ENCODE data around the gene LMAN1L.
A peak's percentile ranks its signal among the peaks of the same experiment; 100 is the strongest.

The LMAN1L gene

DNA sequence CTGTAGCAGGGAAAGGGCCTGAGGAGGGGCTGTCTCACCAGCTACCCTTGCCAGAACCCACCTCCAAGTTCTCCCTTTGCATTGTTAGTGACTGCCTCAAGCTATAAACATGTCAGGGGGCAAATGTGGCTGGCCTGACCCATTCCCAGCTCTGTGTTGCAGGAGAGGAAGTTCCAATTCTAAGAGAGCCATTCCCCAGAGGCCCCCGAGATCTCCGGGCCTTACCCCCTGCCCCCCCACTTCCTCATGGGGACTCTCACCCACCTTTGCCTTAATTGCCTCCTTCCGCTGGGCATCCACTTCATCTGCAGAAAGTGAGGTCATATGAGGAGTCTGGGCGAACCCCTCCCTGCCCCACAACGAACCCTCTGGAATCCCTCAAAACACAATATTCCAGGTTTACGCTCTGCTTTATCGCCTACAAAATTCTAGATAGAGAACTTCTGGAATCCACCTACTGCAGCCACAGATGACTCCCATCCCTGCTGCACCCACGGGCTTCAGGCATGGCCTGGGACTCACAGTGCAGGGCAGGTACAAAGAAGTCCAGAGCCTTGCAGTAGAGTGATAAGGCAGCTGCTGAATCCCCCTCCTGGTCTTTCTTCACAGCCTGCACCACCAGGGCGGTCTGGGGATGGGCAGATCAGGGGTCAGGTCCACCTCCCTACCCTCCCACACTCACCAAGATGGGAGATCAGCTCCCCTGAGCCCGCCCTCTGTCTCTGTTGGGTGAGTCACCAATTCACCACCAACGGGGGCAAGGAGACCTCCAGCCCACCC lies 26.3 kb downstream of the LMAN1L start:
- no peak for DNase-seq

DNA sequence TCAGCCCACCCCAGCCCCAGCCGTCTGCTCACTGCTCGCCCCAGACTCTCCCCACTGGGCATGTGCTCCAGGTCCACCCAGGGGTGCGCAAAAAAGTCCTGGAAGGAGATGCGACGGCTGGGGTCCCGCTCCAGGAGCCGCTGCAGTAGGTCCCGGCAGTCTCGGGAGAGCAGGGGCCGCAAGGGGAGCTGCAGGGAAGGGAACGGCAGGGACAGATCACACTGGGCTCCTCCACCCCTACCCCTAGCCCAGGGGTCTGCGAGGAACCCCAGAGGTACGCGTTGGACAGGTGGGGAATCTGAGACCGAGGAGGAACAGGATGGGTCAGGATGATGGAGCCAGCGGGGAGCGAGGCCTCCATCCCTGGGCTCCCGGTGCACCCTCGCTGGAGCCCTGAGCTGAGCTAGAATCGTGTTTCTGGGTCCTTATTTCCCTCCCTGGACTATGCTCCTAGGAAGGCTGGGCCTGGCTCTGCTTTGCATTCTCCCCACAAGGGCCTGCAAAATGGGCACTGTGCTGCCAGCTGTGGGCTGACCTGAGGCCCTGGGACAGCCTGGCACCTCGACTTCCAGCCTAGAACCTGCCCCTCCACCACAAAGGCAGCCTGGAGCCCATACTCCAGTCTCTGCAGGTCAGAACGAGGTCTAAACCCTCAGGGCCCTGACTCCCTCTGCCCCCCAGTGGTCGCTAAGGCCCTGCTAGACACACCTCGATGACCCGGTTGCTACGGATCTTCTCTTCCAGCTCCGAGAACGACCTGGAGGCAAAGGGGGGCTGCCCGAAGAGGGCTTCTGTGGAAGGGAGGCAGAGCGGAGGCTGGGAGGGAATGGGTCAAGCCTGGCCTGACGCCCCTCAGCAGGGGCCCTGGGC lies 27.1 kb downstream of the LMAN1L start:
- no peak for DNase-seq

DNA sequence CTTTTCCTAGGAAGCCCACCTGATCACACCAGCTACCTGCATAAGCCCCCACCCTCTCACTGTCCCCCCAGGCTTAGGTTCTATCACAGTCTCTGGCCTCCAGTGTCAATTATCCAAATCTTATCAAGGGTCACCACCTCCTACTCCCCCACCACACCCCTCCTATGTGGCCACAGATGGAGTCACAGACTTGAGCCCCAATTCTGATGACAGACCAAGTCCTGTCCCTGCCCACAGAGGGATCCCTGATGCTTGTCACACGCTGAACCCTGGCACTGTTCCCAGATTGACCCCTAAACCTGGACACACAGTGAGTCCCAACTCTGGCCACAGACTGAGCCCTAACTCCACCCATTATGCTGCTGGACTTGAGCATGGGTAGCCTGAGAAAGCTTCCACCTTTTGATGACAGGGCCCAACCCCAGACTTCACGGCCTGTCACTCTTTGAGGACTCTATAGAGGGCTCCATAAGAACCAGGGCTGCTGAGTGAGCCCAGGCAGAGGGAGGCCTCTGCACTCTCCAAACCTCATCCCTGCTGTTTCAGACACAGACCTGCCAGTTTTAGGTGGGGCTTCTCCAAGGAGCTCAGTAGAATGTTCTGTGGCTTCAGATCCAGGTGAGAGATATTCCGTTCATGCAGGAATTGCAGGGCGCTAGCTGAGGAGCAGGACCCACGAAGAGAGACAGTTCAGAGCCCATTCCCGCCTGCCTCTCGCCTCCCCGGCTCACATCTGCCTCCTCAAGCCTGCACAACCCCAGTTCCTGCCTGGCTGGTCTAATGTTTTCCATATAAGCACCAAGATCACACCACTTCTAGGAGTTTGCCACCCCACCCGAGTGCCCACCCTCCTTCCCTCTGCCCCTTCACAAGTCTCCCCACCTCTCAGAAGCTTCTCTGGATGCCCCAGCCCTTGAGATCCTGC lies 28.5 kb downstream of the LMAN1L start:
- DNase-seq = no peak

DNA sequence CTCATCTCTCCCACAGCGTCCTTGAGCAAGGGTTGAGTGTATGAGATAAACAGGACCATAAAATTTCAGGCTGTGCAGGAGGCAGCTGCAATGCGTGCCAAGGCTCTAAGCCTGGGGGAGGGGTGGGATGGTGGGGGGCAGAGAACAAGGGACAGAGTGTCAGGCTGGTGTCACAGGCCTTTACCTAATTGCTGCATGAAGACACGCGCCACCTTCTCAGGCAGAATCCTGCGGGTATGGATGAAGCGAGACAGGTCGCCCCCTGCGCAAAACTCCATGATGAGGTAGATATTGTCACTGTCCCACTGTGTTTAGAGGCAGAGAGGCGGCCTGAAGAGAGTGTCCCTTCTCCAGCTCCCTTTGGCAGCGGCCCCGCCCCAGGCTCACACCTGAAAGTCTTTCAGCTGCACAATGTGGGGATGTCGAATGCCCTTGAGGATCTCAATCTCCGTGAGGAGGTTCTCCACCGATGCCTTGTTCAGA lies 29.3 kb downstream of the LMAN1L start:
- no peak for DNase-seq

DNA sequence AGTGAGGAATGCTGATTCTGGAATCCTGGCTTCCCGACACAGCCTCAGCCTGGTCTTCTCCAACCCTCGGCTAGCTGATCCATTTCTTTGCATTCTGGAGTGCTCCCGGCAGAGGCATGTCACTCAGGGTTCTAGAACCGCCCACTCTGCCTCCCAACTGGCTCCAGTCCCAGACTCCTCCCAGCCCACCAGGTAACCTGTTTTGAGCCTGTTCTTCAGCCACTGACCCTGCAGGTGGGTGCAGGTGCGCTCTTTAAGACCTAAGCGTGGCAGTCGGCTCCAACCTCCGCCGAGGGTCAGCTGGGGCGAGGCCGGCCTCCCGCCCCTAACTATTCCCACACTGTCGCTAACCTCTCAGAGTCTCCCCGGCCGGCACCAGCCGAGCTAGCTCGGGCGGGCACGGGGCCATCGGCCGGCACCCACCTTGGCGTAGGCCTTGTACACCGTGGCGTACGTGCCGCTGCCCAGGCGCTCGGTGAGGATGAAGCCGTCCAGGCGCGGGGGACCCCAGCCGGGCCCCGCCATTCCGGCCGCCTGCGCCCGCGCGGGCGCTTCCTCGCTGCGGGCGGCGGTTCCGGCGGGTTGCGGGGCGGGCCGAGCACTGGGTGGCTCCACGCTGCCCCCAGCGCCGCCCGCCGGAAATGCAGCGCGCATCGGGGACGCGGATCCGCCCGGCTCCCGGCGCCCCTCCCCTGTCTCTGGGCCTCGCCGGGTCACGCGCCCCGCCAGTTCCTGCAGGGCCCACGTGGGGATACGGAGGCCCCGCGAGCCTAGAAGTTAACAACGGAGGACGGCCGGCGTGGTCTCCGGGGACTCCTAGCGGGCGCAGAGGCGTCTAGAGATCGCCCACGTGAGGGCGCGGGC lies 30.2 kb downstream of the LMAN1L start, which contains the start of gene ULK3:
TSS of gene ULK3 (minus strand) at position 576 of the 864 bp plus-strand sequence. CDS start at position 525, 51 bp downstream.
- peak; percentile 86 for DNase-seq

DNA sequence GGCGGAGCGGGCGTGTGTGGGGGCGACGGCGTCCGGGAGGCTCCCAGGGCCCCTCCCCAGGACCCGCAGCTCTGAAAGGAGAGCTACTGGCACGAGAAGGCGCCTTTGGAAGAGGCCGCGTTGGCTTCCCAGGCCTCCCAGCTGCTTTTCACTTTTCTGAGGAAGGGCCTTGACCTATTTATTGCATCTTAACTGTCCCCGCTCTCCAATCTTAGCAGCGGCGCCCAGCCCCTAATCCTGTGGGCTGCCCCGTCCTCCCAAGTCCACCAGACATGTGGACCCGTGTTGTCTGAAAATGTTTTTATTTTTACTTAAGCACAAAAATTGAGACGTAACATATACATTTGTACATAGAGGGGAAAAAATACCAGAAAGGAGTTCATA lies 30.8 kb downstream of the LMAN1L start:
- no peak for DNase-seq

DNA sequence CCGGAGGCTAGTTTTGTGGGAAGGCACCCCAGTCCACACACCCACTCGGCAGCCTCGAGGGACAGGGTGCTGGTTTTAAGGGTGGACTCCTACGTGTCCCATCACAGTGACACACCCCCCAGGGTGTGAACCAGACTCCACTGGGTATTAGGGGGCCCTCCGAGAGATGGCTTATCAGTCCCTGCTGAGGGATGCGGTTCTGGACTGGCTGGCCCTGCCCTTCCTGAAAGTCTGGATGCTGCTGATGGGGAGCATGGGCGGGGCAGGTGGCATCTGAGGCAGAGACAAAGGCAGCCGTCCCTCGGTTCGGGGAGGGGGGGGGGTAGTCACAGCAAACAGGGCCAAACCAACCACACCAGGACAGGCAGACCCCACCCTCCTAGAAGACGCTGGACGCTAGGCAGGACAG lies 31.3 kb downstream of the LMAN1L start:
- no peak for DNase-seq

DNA sequence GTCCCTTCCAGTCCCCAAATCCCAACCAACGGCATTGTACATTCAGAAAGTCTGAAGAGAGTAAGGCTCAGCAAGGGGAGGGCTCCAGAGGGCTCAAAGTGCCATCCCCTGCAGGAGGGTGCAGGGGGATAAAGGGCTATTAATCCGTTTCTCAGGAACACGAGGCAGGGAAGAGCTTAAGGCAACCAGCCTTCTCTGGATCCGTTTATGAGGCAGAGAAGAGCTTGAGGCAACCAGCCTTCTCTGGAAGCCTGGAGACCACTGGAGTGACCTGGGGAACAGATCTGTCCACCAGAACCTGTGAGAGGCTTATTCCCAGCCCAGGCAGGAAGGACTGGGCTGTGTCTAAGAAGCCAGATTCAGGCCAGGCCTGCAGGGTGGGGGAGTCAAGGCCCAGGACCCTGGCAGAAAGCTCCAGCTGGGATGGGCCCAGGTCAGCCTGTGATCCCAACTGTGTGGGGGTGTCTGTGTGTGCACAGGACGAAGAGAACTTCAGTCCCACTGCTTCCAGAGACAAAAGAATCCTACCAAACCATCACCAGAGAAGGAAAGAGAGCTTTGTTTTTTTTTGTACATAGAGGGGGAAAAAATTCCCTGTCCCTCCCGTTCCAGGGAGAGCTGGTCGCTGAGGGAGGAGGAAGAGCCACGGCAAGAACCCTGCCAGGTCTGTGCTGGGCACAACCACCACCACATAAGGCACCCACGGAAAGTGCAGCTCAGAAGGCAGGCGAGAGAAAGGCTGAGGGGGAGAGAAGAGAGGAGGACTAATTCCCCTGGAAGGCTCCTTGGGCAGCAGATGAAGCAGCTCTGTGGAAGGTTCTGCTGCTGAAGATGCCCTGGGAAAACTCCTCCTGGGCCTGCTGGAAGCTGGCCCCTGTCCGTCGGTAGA lies 31.9 kb downstream of the LMAN1L start:
- no peak for DNase-seq

DNA sequence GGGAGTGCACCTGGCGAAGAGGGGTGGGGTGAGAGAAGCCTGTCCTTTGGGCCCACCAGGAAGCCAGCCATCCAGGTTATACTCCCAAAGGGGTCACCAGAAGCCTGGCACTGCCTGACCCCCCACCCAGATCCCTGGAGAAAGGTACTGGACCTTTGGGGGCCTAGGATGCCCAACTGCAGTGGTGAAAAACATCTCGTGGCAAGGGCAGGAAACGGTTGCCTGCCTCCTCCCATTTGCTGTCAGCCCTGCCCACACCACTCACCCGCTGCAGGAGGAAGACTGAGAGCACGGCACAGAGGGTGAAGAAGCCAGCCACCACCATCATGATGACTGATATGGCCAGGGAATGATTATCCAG lies 32.6 kb downstream of the LMAN1L start:
- DNase-seq = no peak

DNA sequence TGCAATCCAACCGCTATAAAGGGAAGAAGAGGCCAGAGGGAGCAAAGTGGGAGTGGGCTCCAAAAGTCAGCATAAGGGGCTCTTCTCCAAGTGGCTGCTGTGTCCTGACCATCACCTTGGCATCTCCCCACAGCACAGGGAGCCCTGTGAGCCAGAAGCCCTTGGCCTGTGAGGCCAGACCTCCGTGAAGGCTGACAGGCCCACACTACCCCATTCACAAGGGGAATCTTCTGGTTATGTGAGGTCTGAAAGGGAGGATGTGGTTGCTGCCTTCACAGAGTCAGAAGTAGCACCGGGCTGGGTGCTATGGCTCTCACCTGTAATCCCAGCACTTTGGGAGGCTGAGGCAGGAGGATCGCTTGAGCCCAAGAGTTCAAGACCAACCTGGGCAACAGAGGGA lies 32.9 kb downstream of the LMAN1L start:
- DNase-seq = no peak

DNA sequence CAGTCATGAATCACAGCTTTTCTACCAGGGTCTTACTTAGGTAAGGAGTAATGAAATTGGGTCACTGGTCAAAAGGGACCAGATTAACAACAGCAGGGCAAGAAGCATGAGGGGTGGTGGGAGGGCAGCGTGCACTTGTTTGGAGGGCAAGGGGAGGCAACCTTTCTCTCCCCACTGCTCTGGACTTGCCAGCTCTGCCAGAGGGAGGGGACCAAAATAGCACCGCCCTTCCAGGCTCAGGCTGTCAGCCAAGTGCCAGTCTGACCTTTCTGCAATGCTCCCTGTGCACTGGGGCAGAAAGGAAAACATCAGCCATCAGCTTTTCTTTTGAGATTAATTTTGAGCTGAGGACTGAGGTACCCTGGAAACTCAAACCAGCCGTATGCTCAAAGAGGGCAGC lies 34.8 kb downstream of the LMAN1L start:
- no peak for DNase-seq

DNA sequence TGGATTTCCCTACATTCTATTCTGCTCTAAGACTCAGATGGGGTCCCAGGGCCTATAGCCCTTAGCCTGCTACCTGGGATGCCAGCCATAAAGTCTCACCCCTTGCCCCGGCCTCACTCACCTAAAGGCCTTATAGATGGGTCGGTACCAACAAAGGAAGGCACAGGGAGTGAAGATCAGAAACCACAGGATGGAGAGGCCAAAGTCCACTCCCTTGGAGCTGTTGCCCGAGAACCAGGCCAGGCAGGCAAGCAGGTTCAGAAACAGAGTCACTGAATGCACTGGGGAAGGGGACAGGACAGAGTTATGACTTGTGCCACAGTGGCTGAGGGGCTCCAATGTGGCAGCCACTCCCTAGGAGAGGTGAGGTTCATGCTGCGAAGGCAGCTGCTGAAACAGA lies 37.8 kb downstream of the LMAN1L start:
- no peak for DNase-seq

DNA sequence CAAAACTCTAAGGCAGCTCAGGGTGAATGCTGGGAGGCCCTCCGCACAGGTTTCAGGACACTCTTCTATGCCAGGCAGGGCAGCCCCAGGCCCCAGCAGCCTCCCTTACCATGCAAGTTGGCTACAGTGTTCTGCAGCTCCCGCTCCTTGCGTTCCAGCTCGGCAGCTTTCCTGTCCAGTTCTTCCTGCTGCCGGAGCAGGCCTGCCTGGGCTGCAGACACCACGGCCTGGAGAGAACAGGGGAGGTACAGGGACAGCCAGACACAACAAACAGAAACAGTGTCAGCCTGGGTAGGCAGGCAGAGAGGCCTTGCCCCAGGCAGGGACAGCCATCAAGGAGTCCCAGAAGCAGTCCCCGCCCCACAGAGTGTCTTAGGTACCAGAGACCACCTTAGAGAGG lies 39.3 kb downstream of the LMAN1L start:
- DNase-seq = no peak

DNA sequence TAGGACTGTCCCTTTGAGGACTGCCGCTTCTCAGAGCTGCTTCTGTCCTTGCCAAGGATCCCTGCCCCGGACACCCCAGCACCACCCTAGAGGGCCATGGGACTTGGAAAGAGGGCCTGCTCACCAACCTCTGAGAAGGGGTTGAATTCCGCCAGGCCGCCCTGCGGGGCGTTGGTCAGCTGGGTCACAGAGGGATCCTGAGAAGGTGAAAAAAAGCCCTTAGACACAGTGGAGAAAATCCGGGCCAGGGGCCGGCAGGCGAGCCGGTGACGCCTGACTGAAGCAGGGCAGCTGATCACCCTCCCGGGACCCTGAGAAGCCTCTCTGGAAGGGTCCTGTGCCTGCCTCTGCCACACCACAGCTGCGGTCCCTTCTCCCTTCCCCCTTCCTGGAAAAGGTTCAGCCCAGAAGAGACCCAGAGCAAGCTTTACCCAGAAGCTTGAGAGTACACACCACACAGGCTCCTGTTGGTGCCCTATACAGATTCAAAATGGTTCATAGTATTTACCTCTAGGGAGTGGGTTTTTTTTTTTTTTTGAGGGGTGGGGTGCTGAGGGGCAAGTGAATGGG lies 41.9 kb downstream of the LMAN1L start:
- no peak for DNase-seq

DNA sequence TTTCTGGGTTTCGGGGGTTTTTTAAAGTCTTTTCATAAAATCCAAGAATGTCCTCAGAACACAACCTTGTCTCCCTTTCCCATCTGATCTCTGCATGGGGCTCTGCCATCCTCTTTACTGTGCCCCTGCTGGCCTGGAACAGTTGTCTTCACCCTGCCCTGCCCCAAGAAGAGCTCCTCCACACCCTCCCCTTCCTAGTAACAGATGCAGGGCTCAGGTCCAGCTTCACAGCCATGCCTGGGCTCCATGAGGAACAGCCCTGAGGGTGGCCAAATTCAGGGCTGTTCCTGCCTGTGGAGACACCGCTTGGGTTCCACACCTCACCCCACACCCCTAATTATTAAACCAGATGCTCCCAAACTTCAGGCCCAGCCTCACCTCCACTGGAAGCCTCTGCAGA lies 43.2 kb downstream of the LMAN1L start:
- no peak for DNase-seq

DNA sequence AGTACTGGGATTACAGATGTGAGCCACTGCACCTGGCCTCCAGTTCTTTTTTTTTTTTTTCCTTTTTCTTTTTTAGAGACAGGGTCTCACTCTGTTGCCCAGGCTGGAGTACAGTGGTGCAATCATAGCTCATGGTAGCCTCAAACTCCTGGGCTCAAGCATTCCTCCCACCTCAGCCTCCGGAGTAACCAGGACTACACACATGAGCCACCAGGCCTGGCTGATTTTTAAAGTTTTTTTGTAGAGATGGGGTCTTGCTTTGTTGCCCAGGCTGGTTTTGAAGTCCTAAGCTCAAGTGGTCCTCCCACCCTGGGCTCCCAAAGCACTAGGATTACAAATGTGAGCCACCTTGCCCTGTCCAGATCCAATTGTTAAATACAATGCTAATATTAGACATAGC lies 43.9 kb downstream of the LMAN1L start:
- DNase-seq = no peak

DNA sequence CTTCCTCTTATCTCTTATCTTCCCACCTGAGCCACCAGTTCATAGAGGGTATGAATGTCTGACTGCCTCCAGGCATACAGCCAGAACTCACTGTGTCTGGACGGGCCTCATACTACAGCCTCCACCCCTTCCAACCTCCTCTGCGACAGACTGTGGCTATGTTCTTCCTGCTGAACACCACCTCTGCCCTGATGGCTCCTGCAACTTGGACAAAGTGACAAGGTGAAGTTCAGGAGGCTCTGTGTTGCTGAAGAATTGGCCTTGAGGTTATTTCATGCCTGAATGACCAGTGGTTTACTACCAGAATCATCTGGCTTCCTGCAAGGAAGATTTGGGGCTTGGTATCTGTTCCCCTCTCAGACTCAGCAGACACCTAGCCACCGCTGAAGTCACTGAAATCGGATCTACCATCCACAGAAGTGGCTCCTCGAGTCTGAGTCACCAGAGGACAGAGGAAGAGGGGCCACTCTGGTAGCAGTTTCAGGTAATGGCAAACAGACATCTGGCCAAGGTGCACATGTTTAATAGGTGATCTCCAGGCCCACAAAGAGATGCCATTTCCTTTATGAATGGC lies 44.5 kb downstream of the LMAN1L start:
- DNase-seq = no peak

DNA sequence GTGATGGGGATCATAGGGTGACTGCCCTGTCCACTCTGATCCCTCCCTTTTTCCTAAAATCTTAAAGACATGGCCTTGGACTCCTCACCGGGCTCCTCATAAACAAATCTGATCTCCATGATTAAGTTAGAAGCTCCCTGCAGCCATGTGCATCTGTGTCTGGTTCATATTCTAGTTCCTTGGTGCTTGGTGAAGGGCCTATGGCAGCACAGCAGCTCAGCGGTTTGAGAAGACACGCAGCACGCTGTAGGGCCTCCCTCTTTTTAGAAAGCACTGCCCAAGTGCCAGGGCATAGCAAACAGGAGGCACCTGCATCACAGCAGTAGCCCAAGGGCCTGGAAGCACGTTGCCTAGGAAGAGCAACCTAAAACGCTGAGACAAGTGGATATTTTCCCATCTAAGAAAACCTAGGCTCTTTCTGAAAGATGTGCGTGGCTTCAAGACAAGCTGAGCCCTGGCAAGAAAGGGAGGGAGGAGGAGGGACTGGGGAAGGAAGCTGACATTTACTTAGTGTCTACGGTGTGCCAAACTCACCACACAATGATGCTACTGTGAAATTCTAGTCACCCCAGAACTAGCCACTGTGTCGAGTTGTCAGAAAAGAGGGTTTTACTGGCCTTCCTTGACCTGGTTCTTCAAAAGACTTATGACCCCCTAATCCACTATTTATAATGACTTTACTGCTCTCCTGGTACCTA lies 45.2 kb downstream of the LMAN1L start:
- DNase-seq = no peak

DNA sequence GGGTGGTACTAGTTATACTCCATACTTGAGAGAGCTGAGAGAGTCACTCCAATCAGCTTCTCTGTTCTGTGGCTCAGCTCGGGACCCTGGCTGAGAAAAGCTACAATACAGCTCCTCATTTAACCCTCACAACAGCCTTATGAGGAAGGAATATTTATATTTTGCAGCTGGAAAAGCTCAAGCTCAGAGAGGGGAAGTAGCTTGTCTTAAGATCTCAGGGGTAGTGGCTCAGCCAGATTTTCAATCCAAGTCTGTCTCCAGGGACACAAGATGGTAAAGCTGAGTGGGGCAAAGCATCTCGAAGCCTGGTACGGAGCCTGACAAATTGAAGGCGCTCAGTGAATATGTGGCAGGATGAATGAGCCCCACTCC lies 45.7 kb downstream of the LMAN1L start:
- DNase-seq = no peak

All from T1000 (cell line).